Measurements from ENCODE around the gene PHACTR1.
"Not testable (repeated sequence)": the region's sequence is repeated elsewhere in the genome, so short reads cannot be mapped to it uniquely, and the experiment has no call there.

Gene PHACTR1

DNA sequence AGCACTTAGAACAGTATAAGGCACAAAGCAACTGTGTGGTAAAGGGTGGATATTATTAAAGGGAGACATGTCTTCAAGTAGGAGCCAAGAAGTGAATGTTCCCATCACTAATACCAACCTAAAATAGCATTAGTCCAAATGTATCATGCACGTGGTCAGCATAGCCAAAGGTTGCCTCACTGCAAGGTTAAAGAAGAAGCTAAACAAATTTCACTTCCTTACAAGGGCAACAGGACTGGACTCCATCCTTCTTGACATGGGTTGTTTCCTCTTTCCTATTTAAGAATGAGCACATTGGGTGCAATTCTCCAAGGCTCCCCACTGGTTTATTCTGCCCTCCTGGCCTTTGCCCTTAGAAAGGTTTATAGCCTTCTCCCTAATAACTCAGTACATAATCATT lies 186.7 kb downstream of the PHACTR1 start:
- DNase-seq (ENCODE audit: low spot score): no peak

DNA sequence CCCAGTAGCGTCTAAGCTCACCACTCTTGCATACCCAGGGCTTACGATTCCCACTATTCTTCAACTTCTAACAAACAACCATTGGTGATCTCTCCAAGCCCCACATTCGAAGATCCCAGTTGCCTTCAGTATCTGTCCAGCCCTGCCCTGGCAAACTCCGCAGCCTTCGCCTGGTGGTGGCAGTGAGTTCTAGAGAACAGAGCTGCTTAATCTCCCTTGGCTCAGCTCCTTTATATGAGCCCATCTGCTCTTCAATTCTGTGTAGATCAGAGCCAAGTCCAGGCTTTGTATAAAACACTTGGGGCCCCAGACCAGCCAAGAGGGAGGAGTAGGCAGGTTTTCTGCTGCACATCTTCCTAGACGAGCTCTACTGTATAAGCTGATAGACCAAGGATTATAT lies 193.3 kb downstream of the PHACTR1 start:
- no peak for DNase-seq (ENCODE audit: low spot score)

DNA sequence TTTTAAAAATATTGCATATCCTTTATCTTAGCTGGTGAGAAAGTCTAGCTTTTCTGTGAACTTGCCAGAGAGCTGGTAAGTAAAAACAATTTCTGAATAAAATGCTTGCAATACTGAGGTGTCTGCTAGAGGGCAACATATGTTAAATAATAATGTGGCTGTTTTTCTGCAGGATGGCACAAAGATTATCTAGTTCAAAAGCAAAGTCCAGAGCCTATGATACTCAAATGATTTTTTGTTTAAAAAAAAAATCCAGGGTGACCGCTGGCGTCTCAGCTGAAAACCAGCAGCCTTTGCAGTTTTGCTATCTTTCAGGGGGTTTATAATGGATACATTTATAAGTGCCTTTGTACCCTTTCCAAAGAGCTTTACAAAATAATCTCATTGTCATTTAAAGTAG lies 194.9 kb downstream of the PHACTR1 start:
- no peak for DNase-seq (ENCODE audit: low spot score)

DNA sequence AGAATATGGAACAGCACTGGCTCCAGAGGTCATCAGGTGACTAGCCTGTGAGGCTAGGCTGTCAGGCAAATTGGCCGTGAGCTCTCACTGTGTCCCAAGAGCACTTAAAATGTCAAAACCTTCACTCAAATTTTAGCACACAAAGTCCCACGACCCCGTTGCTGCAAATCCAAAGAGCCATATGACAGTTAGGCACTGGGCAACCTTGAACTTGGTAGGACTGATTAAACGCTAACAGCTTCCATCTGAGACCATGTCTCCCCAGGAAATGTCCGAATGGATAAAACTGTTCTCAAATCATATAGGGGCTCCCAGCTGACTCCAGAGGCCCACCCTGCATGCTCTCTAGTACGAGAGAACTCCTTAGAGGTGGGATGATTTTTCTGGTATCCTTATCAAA lies 196.6 kb downstream of the PHACTR1 start:
- no peak for DNase-seq (ENCODE audit: low spot score)

DNA sequence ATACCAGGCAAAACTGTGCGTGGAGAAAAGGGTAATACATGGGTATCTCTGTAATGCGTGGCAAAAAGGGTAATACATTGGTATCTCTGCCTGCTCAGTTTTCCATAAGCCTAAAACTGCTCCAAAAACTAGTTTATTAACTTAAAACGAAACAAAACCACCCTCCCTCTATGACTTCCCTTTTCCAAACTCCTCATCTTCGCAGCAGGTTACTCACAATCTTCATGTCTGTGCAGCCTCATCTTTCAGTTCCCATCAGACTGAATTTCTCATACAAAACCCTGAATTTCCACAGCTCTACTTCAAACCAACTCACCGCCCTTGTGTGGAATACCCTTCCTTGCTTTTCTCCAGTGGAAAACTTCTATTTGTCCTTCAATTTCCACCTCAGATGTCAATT lies 199.4 kb downstream of the PHACTR1 start:
- no peak for DNase-seq (ENCODE audit: low spot score)

DNA sequence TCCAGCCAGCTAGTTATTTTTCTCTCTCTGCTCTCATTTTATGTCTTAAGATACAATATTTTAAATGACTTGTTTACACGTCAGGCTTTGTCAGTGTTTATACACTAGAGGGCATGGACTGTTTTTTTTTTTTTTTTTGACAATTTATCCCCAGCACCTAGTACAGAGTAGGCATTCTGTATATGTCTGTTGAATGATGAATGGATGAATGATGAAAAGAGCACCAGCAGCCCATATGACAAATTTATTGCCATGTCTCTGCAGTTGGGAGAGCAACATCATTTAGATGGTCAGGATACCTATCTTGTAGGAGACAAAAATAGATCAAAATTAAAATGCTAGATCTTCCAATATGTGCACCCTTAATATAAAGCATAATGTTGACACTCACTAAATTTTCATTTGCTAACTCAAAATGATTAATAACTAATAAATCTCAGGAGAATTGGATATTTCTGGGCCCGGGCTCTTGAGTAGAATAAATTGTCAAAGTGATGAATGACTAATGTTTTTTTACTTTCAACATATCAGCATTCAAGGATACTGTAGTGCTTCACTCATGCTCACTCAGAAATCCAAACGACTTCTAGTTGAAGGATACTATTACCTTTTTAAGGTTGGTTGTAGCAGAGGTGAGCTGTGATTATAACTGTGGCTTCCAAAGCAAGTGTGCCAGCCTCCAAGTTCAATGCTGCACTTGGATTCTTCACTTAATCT lies 200.0 kb downstream of the PHACTR1 start:
- no peak for DNase-seq (ENCODE audit: low spot score)

DNA sequence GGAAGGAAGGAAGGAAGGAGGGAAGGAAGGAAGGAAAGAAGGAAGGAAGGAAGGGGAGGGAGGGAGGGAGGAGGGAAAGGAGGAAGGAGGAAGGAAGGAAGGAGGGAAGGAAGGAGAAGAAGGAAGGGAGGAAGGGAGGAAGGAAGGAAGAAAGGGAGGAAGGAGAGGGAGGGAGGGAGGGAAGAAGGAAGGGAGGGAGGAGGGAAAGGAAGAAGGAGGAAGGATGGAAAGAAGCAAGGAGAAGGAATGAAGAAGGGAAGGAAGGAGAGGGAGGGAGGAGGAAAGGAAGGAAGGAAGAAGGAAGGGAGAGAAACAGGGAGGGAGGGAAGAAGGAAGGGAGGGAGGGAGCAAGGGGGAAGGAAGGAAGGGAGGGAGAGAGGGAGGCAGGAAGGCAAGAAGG lies 204.9 kb downstream of the PHACTR1 start:
- no peak for DNase-seq (ENCODE audit: low spot score)

DNA sequence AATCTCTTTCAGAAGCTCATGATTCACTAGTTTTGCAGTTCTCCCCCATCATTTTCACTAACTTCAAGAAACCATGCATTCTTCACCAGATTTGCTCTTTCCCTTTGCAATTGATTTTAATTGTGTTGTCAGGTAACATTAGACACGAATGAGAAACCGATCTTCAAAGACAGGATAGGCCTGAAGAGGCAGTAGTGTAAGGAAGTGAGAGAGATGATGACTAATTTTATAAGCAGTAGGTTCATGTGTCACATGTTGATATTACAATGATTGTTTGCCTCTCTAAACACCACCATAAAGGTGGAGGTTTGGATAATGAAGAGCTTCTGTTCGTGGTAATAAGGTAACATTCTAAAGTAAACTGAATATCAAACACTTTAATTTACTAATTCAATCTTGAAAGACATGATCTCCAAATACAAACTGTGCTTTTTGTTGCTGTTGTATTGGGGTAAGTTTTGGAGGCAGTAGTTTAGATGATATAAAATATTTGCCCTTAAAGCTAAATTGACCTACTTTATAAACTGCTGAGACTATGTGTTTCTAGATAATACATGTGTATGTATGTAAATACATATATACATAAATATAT lies 207.2 kb downstream of the PHACTR1 start:
- DNase-seq (ENCODE audit: low spot score): no peak

DNA sequence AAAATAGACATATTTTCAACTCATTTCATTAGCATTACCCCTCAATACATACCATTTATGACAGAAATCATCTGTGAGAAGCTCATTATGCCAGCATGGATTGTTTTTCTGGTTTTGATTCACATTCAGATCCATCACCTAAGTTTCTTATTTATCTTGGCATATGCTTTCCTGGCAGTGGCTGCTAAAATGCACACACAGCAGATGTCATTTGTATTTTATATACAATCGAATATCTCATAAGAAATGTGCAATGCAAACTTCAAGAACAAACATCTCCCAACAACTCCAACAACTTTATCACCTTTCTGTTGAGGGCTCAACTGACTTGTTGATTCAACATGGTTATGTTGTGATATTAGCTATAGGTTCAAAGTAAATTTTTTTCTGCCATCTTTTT lies 208.3 kb downstream of the PHACTR1 start:
- no peak for DNase-seq (ENCODE audit: low spot score)

DNA sequence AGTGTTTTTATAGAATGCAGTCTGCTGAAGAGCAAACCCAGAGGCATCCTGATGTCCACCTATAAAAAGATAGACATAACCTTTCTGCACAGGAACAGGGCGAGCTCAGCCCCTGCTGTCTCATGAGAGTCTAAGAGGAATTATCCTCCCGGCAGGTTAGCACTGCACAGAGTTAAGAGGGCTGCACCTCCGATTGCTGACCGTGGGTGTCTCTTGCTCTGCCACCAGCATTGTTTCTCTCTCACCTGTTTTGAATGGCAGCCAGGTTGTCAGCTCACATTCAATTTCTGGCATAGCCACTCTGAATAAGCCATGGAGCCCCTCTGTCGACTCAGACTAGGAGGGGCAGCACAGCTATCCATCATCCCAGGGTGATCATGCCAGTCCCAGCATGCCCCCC lies 211.2 kb downstream of the PHACTR1 start:
- DNase-seq (ENCODE audit: low spot score): no peak

DNA sequence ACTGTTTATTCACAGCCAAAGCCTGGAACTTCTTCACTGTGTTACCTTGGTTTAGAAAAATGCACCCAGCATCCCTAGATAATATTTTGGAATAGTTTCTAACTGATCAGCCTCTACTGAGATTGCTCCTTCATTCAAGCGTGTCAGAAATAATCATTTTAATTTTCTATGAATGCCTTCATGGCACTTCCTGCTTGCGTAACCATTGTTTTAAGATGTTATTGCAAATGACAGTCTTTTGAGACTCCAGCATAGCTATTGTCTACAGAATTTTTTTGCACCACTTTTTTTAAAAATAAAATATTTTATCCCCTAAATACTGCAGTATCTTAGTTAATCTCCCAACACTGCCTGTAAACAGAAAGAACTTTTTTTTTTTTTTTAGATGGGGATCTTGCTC lies 213.1 kb downstream of the PHACTR1 start:
- no peak for DNase-seq (ENCODE audit: low spot score)

DNA sequence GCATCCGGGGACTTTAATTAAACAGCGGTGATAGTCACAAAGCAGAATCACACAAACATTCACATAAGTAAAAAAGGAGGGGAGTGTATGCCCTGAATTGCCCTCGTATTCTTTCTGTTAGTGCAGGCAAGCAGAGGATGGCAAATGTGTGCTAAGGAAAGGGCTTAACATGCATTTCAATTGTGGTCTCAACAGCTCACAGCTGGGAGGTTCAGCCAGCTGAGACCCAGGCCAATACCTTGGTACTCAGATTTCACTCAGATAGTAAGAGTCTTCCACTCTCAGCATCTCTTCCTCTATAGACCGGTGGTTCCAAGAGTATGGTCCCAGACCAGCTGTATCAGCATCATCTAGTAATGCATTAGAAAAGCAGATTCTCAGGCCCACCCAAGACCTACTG lies 215.1 kb downstream of the PHACTR1 start:
- DNase-seq (ENCODE audit: low spot score): no peak

DNA sequence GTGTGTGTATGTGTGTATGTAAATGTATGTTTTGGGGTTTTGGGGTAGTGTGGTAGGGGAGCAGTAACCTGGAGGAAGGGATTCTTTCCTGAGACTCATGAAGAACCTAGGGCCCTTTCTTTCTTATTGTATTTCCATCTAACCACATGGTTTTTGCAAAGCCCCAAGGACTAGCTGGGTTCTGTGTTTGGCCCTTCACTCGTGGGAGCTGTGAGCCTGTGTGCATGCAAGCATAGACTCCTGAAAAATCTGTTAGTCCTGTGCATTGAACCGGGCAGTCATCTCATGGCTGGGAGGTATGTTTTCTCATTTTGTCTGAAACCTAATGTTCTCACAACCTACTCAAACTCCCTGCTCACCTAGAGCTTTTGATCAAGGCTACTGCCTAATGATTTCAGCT lies 219.1 kb downstream of the PHACTR1 start:
- no peak for DNase-seq (ENCODE audit: low spot score)

DNA sequence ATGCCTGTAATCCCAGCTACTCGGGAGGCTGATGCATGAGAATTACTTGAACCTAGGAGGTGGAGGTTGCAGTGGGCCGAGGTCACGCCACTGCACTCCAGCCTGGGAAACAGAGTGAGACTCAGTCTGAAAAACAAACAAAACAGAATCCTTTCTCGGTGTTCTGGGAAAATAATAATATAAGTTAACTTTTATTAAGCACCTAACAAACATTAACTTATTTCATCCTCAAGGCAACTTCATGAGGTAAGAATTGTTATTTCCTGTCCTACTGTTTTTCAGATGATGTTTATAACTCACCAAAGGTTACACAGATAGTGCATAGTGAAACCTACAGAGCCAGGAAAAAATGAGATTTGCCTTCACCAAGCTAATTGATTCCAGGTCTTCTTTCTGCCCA lies 221.4 kb downstream of the PHACTR1 start:
- DNase-seq (ENCODE audit: low spot score): no peak

DNA sequence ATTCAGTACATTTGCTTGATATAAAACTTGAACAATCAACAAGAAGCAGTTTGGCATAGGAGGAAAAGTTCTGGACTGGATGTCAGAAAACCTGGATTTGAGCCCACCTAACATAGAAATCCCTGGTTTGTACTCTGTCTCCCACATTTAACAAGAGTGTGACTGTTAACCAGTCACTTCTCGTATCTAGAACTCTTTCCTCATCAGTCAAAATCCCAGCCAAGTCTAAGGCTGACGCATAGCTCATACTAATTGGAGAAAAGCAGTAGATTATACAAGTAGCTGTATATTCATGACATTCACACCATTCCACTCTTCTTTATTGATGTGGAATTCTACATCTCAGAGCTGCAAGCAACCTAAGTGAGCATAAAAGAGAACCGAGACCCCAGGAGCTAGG lies 222.7 kb downstream of the PHACTR1 start:
- DNase-seq (ENCODE audit: low spot score): no peak

DNA sequence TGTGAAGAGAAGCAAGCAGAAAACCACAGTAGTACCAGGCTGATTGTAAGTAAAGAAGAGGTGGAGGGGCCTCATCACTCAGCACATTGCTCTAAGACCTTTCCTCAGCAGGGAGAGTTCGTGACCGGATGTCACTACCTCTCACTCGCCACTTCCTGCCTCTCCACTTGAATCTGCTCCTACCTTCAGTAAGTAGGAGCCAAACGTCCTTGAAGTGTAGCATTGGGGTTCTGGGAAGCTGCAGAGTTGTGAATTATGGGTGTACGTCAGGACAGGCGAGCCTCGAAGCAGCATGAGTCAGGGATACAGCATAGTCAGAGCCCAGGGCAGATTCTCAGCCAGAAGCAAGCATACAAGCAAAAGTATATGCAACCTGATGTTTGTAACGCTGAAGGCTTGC lies 224.9 kb downstream of the PHACTR1 start:
- DNase-seq (ENCODE audit: low spot score): no peak

DNA sequence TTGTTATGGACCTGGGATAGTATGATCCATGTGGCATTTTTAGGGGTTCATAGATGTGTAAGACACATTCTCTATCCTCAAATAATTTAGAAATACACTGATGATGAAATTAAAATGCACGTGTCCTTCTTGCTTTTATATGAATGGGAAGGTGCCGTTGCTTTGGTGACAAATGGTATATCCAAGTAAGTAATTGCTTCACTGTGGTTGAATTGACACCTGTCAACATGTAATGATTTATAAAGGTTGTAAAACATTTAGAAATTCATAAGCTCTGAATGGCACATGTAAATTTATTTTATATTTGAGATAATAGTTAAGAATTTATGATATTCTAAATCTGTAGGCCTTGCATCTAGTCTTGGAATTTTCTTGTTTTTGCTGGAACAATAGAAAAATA lies 227.0 kb downstream of the PHACTR1 start:
- DNase-seq (ENCODE audit: low spot score): no peak

DNA sequence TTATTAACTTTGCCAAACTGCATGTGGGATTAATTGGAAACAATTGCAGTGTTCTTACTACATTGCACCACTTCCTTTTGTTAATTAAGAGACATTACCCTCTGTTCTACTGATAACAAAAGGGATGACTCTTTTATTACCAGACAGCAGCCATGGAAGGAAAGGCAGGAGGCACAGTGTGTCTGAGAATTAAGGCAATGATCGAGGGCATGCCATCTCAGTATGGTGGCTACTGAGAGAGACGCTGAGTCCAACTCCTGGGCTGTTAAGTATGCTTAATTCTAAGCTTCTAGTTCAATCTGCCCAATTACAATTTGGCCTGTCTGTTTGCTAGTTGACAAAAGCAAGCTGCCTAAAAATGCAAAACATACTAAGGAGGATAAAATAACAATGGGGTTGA lies 227.4 kb downstream of the PHACTR1 start:
- no peak for DNase-seq (ENCODE audit: low spot score)

DNA sequence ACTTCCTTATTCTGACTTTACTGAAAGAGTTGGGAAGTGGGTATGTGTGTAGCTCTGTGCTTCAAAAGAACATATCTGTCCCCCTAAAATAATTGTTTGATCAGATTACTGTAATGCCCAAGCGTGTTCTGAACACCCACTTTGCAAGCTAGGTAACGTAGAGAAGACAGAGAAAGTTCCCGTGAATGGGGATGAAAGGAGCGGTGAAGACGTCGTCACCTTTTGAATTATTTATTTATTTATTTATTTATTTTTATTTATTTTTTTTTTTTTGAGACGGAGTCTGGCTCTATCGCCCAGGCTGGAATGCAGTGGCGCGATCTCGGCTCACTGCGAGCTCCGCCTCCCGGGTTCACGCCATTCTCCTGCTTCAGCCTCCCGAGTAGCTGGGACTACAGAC lies 228.0 kb downstream of the PHACTR1 start:
- not testable (repeated sequence) for DNase-seq (ENCODE audit: low spot score)

DNA sequence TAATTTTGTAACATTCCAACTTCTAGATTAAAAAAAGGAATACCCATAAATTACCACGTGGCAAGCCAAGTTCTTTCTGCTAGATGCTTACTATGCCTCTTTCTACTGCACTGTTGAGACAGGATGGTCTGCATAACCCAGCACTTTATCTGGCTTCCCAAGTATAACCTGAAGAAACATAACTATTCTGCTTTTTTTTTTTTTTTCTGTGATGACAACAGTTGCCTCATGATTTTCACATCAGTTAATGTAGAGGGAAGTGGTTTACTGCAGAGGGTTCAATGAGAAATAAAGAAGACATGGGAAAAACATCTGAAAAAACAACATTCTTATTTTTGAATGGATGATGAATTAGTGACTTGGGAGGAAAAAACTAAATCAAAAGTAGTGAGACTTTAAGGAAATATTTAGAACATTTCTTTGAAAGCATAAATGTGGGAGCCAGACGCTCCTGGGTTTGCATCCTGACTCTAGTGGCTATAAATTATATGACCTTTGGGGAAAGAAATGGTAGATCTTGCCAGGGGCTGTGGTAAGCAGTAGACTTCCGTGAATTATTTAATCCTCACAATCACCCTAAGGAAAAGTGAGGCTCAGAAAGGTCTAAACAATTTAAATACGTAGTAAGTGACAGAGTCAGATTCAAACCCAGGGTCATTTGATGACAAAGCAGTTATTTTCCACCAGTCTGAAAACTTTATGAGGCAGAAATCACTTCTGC lies 230.7 kb downstream of the PHACTR1 start:
- DNase-seq (ENCODE audit: low spot score): no peak

DNA sequence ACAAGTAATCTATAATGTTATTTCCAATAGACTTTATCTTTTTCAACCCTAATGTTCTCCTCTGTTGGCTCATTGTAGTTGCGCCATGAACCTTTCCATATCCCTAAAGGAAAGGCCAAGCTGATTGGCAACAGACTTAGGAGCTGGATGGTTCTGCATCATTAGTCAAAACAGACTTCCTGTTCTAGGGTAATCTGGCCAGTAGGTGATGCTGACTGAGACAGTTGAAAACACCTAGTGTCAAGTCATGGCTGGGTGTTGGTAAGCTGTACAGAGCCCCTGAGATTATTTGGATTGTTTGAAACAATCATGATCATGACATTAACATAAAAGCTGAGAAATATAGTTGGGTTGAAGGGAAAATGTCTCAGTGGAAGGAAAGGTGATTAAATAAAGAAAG lies 231.4 kb downstream of the PHACTR1 start:
- DNase-seq (ENCODE audit: low spot score): no peak

DNA sequence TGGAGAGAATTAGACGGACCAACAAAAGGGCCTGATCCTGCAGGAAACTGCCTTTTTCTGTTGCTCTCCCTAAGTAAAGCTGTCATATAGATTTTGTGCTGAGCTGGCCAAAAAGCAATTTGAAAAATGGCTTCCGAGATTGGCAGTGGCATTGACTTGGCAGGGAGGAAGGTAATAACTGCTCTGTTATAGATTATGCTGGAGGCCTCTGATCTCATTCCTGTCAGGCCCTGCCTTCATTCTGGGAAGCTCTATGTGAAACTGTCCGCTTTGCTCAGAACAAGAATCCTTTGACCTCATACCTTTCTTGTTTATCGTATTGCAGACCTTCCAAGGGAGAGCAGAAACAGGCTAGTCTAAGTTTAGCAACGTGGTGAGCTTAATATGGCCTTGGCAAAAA lies 234.4 kb downstream of the PHACTR1 start:
- no peak for DNase-seq (ENCODE audit: low spot score)

DNA sequence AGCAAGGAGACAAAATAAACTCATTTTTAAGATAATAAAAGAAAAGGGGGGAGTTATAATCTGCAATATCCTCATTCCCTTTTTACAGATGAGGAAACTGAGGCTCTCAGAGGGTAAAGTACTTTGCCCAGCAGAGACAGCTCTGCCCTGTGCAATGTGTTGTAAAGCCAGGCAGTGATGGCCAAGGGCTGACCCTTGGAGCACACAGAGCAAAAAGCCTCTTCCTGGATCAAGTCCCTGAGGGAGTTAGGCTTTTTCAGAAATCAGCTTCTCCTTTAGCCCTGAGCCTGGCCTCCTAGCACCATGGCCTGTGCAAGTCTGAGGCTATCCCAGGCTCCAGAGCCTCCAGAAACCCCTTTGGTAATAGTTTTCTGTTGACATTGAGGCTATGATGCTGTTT lies 234.8 kb downstream of the PHACTR1 start:
- no peak for DNase-seq (ENCODE audit: low spot score)

DNA sequence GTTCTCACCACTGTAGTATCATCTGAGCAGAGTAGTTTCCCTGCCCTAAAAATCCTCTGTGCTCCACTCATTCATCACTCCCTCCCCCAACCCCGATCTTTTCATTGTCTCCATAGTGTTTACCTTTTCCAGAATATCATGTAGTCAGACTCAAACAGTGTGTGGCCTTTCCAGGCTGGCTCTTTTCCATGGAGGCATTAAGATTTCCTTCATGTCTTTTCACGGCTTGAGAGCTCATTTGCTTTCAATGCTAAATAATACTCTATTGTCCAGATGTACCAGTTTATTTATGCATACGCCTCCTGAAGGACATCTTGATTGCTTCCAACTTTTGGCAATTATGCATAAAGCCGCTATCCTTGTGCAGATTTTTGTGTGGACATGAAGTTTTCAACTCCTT lies 235.8 kb downstream of the PHACTR1 start:
- no peak for DNase-seq (ENCODE audit: low spot score)

Data from CD4-positive, alpha-beta T cell treated with Interleukin-15 for 4 hours (primary cell).